HL-60/S4 treated with phorbol 12-myristate 13-acetate at 8.2 ng/mL for 4 days and 3 days (cell line): ENCODE measurements around the gene SEMA3A.
"Not testable (repeated sequence)": the region's sequence is repeated elsewhere in the genome, so short reads cannot be mapped to it uniquely, and the experiment has no call there.

Experiments used
- in situ Hi-C: fragments of 300-500 bp; cut with MboI; formaldehyde crosslinking; loops from 2 replicates; pipeline ENCODE4 v1.15.0; 2022; ENCODE audit warnings: low sequenced_read_pairs

Gene SEMA3A

DNA sequence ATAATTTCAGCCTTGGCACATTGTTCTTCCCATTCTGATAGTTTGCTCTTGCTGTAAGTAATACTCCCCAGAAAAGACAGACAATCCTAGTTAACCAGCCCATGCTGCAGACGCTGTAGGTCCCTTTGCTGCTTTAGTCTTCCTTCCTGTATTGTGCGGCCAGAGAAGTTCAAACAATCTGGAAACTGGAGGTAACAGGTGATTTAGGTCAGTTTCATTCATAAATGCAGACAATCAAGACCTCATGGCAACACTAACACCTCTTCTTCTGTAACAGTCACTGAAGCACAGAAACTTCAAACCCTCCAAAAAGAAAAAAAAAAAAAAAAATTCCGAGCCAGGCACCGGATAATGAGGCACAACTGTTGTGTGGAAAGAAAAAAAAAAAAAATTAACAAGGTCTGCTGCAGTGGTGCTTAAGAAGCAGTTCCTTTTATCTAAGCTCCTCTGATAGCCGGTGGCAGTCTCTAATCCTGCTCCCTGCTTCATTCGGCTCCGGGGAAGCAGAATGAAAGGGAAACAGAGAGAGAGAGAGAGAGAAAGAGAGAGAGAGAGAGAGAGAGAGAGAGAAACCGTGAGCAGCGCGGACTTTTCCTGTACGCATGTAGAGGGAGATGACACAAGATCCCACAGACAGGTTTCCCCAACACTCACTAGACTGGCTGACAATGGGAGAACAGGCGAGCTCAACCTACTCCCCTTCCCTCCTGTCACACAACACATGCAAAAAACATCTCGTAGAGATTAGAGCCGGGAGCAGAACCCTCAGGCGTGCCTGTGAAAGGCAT lies at the start of gene SEMA3A:
Gene SEMA3A (minus strand): TSS at position 306 of the 788 bp plus-strand sequence. CDS start 203 bp downstream, at position 103.
- in situ Hi-C loops: no loop called here

GRCh38 chr7:84243037-84243436 lies 48.4 kb upstream of the SEMA3A start:
- in situ Hi-C loops: not testable (repeated sequence)

DNA sequence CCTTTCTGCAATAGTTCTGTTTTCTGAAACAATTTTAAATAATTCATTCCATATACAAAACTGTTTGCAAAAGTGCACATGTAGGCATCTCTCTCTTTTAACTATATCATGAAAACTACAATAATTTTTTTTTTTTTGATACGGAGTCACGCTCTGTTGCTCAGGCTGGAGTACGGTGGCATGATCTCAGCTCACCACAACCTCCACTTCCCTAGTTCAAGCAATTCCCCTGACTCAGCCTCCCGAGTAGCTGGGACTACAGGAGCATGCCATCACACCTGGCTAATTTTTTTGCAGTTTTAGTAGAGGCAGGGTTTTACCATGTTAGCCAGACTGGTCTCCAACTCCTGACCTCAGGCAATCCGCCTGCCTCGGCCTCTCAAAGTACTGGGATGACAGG lies 44.0 kb upstream of the SEMA3A start:
- in situ Hi-C loops: no loop called here

DNA sequence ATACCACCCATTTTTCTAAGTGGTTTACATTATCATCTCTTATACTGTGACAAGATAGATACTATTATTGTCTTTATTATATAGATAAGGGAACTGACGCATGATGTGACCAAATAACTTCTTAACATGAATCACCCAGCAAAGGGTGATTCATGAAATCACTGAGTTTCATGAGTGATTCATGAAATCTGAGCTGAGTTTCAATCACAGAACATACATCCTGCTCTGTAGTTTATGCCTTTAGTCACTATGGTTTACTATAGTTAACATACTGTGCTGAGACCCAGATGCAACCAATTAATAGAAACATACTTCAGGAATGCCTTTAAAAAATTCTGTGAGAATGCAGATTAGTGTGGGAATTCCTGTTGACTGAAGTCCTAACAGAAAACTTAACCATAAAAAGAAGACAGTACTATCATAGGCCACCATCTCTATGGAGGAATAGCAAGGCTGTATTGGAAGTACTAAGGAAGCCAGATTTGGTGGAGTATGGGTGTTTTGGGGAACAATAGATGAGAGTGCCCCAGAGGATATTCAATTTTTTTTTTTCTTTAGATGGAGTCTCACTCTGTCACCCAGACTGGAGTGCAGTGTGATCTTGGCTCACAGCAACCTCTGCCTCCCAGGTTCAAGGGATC lies 43.1 kb upstream of the SEMA3A start:
- in situ Hi-C loops: no loop called here

GRCh38 chr7:84236398-84236797 lies 41.8 kb upstream of the SEMA3A start:
- in situ Hi-C loops: no loop called here

GRCh38 chr7:84232646-84233045 lies 38.1 kb upstream of the SEMA3A start:
- in situ Hi-C loops: no loop called here

DNA sequence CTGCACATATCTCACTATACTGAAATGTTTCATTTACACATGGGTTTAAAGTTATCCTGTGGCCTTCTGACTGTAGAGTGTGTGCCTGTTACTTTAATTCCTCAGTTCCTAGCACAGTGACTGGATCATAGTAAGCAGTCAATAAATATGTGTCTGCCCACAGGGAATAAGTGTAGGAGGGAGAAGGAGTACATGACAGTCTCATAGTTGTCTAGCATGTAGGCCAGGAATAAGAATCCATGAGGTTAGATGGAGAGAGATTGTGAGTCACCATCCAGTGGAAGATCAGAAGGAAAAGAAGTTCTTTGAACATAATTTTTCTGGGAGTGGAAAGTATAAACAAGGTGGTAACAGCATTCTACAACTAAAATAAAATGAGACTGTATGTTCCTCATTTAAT lies 36.6 kb upstream of the SEMA3A start:
- in situ Hi-C loops: no loop called here

DNA sequence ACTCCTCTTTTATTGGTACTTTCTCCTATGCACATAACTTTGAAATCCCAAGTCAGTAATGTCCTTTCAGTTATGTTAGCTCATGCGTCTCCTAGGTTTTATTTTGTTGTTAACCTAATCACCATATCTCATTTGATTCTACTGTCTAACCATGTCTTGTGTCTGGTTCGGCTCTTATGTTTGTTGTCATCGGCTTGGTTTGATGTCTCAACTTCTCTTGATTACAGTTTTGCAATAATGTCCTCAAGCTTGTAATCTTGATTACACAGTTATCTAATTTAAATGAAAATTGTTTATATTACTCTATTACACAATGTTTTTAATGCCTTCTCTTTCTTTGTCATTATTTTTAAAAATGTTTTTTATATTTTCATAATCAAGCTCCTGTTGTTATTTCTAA lies 35.9 kb upstream of the SEMA3A start:
- in situ Hi-C loops: no loop called here

GRCh38 chr7:84228526-84228925 lies 33.9 kb upstream of the SEMA3A start:
- in situ Hi-C loops: no loop called here

DNA sequence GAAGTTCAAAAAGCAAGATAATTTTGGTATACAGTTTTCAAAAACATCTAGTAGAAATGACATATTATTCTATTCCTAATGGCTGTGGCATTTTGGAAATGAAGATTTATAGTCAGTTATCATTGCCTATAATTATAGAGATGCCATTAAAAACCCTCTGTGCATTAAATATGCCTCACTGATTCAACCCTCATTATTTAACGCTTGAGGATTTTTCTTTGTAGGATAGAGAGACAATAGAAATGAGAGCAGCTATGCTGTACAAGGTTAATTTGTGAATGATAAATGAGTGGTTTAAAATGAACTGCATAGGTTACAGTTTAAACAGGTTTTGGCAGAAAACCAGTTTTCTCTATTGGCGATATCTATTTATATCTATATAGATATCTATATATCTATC lies 32.2 kb upstream of the SEMA3A start:
- in situ Hi-C loops: no loop called here

DNA sequence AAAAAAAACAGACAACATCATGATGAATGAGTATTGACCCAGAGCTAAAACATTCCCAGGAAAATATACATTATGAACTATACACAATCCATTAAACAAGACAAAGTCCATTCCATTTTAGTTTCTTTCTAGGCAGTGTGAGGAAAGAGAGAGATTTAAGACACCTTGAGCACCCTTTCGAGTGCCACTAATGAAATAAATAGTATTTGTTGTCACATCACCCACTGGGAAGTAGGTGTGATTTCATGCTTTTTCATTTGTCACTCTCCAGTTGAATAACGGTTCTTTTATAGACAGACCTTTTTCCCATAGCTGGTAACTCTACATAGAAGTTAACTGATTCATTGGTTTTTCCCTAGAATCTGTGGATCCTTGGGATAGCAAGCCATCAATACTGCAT lies 29.9 kb upstream of the SEMA3A start:
- in situ Hi-C loops: no loop called here

DNA sequence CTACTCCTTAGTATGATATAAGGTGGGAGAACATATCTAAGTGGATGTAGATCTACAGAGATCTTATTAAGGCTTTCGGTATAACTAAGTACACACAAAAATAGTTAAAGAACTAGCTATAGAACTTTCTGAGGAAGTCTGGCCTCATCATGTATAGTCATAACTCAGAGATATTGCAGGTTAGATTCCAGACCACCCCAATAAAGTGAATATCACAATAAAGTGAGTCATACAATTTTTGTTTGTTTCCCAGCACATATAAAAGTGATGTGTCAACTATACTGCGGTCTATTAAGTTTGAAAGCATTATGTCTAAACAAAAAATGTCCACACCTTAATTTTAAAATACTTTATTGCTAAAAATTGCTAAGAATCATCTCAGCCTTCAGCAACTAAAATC lies 24.7 kb upstream of the SEMA3A start:
- in situ Hi-C loops: no loop called here

DNA sequence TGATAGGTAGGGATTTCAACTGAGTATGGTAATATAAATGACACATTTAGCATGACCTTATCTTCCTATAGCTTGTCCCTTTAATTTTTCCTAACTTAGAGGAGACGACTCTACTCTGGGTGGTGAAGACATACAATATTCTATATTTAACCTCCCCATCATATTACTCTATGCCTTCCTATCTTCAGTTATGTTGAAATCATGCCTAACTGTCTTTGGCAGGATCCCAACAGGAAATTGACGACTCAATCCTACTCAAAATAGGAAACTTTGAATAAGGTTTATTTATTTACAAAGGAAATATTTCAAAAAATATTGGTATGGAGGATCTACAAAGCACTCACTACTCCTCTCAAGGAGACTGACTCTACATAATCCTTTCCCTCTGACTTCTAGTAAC lies 24.1 kb upstream of the SEMA3A start:
- in situ Hi-C loops: no loop called here

DNA sequence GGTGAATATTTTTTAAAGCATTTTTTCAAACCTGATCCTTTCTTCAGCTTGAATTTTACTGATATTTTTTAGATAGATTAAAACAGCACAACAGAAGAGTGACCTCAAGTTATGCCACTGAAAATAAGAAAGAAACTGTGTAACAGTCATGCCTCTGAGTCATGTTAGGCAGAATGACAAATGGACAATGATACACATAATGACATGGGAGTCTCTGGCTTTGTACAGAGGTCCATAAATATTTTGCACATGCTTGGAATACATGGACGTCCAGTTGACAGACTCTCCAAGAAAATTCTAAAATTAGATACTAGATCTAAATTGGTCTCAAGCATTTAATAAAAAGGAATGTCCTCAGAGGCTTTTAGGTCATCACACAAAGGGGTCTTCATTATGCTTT lies 21.9 kb upstream of the SEMA3A start:
- in situ Hi-C loops: no loop called here

DNA sequence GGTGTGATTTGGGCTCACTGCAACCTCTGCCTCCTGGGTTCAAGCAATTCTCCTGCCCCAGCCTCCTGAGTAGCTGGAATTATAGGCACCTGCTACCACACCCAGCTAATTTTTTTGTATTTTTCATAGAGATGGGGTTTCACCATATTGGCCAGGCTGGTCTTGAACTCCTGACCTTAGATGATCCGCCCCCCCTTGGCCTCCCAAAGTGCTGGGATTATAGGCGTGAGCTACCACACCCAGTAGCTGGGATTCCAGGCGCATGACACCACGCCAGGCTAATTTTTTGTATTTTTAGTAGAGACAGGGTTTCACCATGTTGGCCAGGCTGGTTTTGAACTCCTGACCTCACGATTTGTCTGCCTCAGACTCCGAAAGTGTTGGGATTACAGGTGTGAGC lies 20.2 kb upstream of the SEMA3A start:
- in situ Hi-C loops: not testable (repeated sequence)

GRCh38 chr7:84210301-84210700 lies 15.7 kb upstream of the SEMA3A start:
- in situ Hi-C loops: no loop called here

GRCh38 chr7:84209006-84209405 lies 14.4 kb upstream of the SEMA3A start:
- in situ Hi-C loops: no loop called here

GRCh38 chr7:84207615-84208014 lies 13.0 kb upstream of the SEMA3A start:
- in situ Hi-C loops: no loop called here

GRCh38 chr7:84207025-84207424 lies 12.4 kb upstream of the SEMA3A start:
- in situ Hi-C loops: no loop called here

DNA sequence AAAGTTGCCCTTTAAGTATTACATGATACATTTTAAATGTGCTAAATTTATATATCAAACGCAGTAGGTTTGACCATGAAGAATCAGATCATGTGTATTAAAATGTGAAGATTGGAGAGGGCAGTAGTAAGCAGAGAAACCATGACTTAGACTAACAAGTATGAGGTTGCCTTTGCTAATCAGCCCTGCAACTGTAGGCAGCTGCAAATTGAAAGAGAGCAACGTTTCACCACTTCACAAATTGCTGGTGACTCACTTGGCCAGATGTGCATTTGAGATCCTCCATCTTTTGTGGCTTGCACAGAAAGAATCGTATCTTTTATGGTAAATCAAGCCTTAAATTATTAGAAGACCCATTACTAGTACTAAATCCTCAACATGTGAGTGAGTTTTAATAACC lies 10.1 kb upstream of the SEMA3A start:
- in situ Hi-C loops: no loop called here

DNA sequence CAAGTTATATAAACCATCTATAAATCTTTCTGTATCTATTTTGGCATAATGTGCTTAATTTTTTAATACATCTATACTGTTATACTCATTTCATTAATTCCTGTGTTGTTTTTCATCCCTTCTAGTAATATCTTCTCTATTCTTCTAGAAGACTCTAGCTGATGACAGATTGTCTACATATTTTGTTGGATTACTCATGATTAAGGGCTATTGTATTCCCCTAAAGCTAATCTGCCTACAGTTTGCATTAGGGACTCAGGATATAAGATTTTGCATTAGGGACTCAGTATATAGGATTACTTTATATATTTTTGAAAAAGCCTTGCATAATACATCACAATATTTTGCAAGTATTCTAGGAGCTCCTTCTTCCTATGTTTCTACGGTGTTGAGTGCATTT lies 8.3 kb upstream of the SEMA3A start:
- in situ Hi-C loops: no loop called here

DNA sequence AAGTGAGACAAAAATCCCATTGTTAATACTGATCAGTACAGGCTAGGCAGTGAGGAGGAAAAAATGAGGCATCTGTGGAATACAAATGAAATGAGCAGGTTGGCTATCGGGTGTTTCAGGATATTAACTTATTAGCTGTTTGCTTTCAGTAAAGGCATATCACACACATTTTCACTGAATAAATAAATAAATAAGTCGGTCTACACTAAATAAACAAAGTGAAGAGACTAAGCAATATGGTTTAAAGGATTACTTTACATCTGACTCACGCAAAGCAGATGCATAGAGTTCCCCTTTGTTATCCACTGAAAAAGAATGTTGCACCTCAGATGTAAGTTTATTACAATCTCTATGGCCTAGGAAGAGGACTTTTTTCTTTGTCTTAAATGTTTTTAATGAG lies 6.3 kb upstream of the SEMA3A start:
- in situ Hi-C loops: no loop called here

DNA sequence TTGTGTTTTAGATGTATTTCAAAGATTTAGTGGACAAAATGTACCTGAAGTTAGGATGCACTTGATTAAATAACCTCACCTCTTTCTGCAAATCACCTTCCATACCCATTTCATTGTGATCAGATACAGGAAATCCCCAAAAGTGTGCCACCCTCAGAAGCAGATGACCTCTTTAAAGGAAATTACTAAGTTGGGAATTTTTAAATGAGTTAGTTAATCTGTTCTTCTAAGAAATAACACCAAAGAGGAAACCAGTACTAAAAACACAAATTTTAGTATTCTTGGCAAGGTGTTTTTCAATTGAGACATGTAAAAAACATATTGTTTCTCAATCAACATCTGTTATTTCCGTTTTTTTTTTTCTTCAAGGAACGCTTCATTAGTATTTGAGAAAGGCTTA lies 4.6 kb upstream of the SEMA3A start:
- in situ Hi-C loops: no loop called here
